Amniotic stem cell (primary cell): ENCODE results near the gene CORO2A.
"Not testable (repeated sequence)": the region's sequence is repeated elsewhere in the genome, so short reads cannot be mapped to it uniquely, and the experiment has no call there.

Experiments
- DNase-seq: peaks from one replicate; lab custom pipeline; 2025; lab: John Stamatoyannopoulos, UW

Gene CORO2A

DNA sequence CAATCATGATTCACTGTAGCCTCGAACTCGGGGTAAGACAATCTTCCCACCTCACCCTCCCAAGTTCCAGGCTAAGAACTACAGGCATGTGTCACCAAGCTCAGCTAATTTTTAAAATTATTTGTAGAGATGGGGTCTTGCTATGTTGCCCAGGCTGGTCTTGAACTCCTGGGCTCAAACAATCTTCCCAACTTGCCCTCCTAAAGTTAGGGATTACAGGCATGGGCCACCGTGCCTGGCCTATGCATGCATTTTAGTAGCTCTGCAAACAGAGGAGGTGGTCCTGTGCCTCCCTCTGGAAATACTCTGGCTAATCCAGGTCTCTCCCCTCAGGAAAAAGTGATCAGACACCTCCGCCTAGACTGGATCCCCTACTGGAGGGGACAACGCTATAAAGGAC is 51.9 kb downstream of the CORO2A start:
- no peak for DNase-seq

GRCh38 chr9:98136489-98136888 is 55.9 kb downstream of the CORO2A start:
- no peak for DNase-seq

DNA sequence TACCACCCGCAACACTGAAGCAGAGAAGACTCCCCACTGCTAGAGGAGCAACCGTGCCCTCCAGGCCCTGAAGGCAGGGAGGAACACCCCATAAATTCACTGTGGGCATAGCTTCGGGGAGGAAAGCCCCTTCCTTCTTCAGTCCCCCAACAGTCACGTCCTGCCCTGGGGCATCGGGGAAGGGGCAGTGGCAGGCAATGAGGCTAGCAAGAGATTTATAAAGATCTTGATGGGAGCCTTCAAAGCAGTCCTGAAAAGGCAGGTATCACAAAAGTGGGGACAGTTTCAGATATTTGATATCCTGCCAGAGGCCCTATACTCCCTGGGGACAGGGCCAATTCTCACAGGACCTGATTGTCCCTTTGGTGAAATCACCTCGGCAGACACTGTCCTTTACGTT is 56.5 kb downstream of the CORO2A start:
- no peak for DNase-seq

- DNase-seq: no peak
Measured at GRCh38 chr9:98135558-98135934, 56.9 kb downstream of the CORO2A start.

DNA sequence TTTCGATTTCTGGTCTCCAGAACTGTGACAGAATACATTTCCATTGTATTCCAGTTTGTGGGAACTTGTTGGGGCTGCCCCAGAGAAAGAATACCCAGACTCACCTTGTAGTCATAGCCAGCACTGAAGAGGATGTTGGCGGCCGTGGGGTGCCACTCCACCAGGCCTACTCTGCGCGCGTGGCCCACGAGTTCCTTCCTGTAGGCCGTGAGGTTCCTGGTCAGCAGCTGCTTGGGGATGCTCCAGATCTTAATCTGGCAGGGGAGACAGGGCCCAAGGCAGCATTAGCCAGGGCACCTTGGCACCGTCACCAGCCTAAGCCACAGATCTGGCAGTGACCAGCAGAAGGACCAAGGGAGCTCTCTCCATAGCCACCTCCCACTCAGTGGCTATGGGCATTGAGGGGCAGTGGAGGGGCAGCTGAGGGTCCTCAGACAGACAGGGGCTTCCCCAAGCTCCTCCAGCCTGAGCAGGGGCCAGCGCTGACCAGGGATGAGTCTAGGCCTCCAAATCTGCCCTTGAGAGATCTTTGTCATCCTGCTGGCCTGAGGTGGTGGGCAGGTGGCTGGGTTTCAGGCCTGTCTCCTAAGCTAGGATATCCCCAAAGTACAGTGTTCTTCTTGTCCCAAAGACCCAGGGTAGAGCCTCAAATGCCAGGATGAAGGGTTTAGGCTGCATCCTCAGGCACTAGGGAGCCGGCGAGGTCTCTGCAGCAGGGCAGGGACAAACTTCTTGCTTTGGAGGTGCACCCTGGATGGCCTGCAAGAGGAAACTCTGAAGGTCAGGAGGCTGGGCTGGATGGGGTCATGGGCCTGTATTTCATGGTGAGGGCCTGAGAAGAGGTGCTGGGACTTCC is 57.5 kb downstream of the CORO2A start:
- no peak for DNase-seq

- DNase-seq: no peak
Measured at GRCh38 chr9:98132806-98133631, 59.4 kb downstream of the CORO2A start.

DNA sequence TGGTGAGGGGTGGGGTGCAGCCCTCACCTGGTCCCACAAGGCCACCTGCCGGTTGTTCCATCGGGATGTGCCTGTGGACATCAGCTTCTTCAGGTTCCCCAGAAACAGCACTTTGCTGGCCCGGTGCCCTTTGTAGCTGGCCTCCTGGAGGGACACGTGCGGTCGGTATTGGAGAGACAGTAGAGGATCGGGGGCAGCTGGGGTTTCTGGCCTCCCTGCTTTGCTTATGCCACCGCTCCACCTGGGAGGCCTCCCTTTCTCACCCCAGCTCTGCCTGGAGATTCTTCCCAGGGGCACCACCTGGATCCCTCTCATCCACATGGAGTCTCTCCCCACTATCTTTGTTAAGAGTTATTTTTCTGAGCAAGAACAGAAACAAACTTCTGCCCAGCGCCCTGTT is 60.3 kb downstream of the CORO2A start:
- no peak for DNase-seq

DNA sequence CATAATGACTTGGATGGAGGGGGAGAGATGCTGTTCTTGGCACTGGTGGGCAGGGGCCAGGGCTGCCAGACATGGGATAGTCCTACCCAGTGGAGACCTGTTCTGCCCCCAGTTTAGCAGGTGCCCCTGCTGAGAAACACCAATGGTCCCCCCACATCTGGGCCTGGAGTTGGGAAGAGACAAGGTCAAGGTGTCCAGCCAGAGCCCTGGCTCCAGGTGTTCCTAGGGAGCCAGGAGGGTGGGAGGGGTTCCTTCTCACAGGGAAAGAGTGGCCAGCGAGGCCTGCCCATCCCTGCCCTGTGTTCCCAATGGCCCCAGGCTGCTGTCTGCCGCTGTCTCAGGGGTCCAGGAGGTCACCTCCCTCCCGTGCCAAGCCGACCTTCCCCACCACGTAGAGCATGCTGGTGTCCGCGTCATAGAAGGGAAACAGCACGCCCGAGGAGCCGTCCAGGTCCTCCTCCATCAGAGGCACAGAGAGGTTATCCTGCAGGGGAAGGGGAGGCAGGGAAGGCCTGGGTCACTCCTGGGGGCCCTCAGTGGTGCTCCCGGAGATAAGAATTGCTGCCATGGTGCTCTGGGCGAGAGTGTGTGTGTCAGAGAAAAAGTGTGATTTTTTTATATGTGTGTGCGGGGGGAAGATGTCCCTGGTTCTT is 61.7 kb downstream of the CORO2A start:
- DNase-seq: no peak

DNA sequence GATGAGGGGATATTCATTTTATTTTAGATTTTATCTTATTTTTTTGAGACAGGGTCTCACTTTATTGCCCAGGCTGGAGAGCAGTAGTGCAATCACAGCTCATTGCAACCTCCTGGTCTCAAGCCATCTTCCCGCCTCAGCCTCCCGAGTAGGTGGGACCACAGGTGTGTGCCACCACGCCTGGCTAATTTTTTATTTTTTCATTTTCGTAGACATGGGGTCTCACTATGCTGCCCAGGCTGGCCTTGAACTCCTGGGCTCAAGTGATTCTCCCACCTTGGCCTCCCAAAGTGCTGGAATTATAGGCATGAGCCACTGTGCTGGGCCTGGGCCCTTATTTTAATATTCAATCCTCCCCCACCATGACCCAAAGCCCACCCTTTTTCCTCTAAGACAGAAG is 62.4 kb downstream of the CORO2A start:
- not testable (repeated sequence) for DNase-seq

DNA sequence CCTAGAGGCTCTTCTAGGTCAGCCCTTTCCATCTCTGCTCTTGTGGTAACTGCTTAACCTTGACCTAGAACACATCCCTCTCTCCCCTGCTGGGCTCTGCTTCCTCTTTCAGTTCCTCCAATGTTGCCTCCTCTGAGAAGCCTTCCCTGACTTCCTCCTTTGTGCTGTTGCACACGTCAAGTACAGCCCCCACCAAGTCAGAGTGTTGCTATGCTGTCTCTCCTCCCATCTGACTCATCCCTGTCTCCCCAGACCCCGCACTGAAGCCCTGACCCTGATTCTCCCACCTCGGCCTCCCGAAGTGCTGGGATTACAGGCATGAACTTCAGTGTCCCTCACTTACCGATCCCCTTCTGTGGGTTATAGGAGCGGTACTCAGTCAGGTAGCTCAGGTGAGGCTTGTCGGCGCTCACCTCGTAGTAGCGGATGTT is 63.0 kb downstream of the CORO2A start:
- no peak for DNase-seq

DNA sequence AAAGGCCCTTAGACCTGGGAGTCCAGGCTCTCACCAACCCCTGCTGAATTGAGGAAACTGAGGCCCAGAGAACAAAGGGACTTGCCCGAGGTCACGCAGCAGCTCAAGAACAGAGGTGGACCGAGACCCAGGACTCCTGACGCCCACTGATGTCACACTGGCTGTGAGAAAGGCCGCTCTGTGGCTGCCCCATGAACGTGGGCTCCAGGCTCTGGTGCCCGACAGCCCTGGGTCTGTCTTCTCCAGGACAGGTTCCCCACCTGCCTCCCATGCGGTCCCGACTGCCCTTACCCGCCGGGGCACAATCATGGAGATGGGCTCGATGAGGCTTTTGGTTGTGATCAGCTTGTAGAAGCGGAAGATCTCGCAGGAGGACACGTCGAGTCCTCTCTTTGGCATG is 64.1 kb downstream of the CORO2A start:
- DNase-seq: no peak

GRCh38 chr9:98127226-98127625 is 65.2 kb downstream of the CORO2A start:
- no peak for DNase-seq

DNA sequence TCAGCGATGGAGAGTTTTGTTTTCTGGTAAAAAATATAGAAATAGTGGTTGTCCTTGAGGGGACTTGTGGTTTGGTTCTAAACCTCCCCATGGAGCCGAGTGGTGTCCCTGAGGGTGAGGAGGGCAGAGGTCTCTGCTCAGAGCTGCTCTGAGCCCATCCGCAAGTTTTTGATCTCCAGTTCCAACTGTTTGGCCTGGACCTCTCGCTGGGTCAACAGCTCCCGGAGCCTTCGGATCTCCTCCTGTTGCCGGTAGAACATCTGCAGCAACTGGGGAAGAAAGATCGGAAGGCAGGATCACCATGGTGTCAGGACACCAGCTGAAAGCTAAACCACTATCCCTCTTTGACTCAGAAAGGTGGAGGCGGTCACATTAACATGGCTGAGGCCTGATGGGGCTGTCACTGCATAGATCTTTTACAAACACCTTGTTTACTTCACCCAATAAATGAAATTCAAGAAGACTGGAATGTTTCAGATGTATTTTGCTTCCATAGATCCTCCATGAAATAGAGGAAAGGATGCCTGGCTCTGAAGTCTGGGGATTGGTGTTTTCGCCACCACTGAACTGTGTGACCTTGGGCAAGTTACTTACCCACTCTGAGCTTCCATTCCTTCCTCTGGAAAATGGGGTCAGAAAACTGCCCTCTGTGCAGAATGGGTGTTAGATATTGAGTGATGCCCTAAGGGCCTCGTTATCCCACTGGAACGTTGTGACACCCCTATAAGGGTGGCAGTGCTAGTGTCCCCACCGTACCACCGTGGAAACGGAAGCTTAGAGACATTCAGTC is 67.6 kb downstream of the CORO2A start:
- no peak for DNase-seq

- DNase-seq: not testable (repeated sequence)
Measured at GRCh38 chr9:98124091-98124490, 68.3 kb downstream of the CORO2A start.

GRCh38 chr9:98121058-98121457 is 71.4 kb downstream of the CORO2A start:
- DNase-seq: no peak

GRCh38 chr9:98120476-98120875 is 72.0 kb downstream of the CORO2A start:
- DNase-seq: no peak

- peak; percentile 5 for DNase-seq
Measured at GRCh38 chr9:98118640-98119601, 73.5 kb downstream of the CORO2A start, which contains the start of gene TRIM14. TSS of gene TRIM14 (minus strand) at chr9:98119222. CDS start at chr9:98119188, 34 bp downstream.

GRCh38 chr9:98117984-98118639 is 74.3 kb downstream of the CORO2A start:
- DNase-seq: no peak

GRCh38 chr9:98117097-98117496 is 75.3 kb downstream of the CORO2A start:
- DNase-seq: not testable (repeated sequence)

- DNase-seq: no peak
Measured at GRCh38 chr9:98109052-98109451, 83.4 kb downstream of the CORO2A start.
